ENCODE results near the gene EPM2AIP1.

GRCh38 chr3:37040231-37040630, 47.3 kb upstream of the EPM2AIP1 start:
- TF ChIP-seq GATA2 (IDR thresholded peaks at IDR 0.05; ENCODE audit: low read depth, low read length) (no peak), GATA3 (IDR thresholded peaks at IDR 0.05; ENCODE audit: low read depth, low read length) (no peak)
